Activated B cell treated with CpG ODN at 0.5 μM for 24 hours (primary cell): ENCODE results near the gene IL9R. TPM values are rescaled to one million over a fixed set of nuclear protein-coding genes. Genes with fewer than 3 reads are reported as not detected.
"Not testable (repeated sequence)": the region's sequence is repeated elsewhere in the genome, so short reads cannot be mapped to it uniquely, and the experiment has no call there.

Experiments
- ATAC-seq: fragments of 200-7000 bp; cut with Tn5 transposase; one replicate; pipeline ENCODE4 v1.10.0; 2021; ENCODE audit warnings: low read depth, mild to moderate bottlenecking, moderate library complexity
- CTCF ChIA-PET: fragments of 350-600 bp; sonication (Branson Sonifier 250); formaldehyde crosslinking; loops from one replicate; lab custom pipeline; 2021; ENCODE audit warnings: antibody characterized with exemption; lab: Charles Lee
- POLR2A ChIA-PET: fragments of 350-600 bp; sonication (Branson Sonifier 250); formaldehyde crosslinking; loops from one replicate; lab custom pipeline; 2021; ENCODE audit warnings: antibody characterized with exemption; lab: Charles Lee
- DNase-seq: peaks from one replicate; pipeline ENCODE4 v3.0.0; 2022
- H3K27ac Mint-ChIP-seq: one replicate; pipeline ENCODE4 v1.8.0; 2020; ENCODE audit warnings: mixed read lengths
- H3K27me3 Mint-ChIP-seq: one replicate; pipeline ENCODE4 v1.8.0; 2021; ENCODE audit warnings: mixed read lengths
- H3K36me3 Mint-ChIP-seq: one replicate; pipeline ENCODE4 v1.8.0; 2021; ENCODE audit warnings: low read depth, mixed read lengths
- H3K4me1 Mint-ChIP-seq: one replicate; pipeline ENCODE4 v1.8.0; 2021; ENCODE audit warnings: mixed read lengths
- H3K4me3 Mint-ChIP-seq: one replicate; pipeline ENCODE4 v1.8.0; 2020; ENCODE audit warnings: mild to moderate bottlenecking, mixed read lengths
- H3K9me3 Mint-ChIP-seq: one replicate; pipeline ENCODE4 v1.8.0; 2020; ENCODE audit warnings: mixed read lengths
- intact Hi-C: fragments of 100-400 bp; cut with micrococcal nuclease; formaldehyde crosslinking; loops from one replicate; pipeline ENCODE4 v1.15.1; 2024
- total RNA-seq: library from RNA; stranded (reverse); gene quantifications from 2 replicates; pipeline ENCODE4 v1.2.3, GENCODE V29; 2022

Gene IL9R
- total RNA-seq, 1 donor from 2014 or later: 3.6 TPM

DNA sequence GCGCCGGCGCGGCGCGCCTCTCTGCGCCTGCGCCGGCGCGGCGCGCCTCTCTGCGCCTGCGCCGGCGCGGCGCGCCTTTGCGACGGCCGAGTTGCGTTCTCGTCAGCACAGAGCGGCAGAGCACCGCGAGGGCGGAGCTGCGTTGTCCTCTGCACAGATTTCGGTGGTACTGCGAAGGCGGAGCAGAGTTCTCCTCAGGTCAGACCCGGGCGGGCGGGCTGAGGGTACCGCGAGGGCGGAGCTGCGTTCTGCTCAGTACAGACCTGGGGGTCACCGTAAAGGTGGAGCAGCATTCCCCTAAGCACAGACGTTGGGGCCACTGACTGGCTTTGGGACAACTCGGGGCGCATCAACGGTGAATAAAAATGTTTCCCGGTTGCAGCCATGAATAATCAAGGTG is 31.8 kb downstream of the IL9R start:
- CTCF ChIA-PET, ATAC-seq, POLR2A ChIA-PET, DNase-seq, H3K27me3 Mint-ChIP-seq, H3K27ac Mint-ChIP-seq, H3K4me1 Mint-ChIP-seq, intact Hi-C loops, H3K36me3 Mint-ChIP-seq, H3K4me3 Mint-ChIP-seq, H3K9me3 Mint-ChIP-seq: not testable (repeated sequence)

DNA sequence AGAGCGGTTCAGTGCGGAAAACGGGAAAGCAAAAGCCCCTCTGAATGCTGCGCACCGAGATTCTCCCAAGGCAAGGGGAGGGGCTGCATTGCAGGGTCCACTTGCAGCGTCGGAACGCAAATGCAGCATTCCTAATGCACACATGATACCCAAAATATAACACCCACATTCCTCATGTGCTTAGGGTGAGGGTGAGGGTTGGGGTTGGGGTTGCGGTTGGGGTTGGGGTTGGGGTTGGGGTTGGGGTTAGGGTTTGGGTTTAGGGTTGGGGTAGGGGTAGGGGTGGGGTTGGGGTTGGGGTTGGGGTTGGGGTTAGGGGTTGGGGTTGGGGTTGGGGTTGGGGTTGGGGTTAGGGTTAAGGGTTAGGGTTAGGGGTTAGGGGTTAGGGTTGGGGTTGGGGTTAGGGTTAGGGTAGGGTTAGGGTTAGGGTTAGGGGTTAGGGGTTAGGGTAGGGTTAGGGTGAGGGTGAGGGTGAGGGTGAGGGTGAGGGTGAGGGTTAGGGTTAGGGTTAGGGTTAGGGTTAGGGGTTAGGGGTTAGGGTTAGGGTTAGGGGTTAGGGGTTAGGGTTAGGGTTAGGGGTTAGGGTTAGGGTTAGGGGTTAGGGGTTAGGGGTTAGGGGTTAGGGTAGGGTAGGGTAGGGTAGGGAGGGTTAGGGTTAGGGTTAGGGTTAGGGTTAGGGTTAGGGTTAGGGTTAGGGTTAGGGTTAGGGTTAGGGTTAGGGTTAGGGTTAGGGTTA is 32.4 kb downstream of the IL9R start:
- H3K27ac Mint-ChIP-seq, H3K9me3 Mint-ChIP-seq, DNase-seq, H3K4me1 Mint-ChIP-seq, ATAC-seq, H3K36me3 Mint-ChIP-seq, H3K4me3 Mint-ChIP-seq, POLR2A ChIA-PET, intact Hi-C loops, CTCF ChIA-PET, H3K27me3 Mint-ChIP-seq: not testable (repeated sequence)

- H3K9me3 Mint-ChIP-seq, H3K4me1 Mint-ChIP-seq, ATAC-seq, H3K36me3 Mint-ChIP-seq, POLR2A ChIA-PET, CTCF ChIA-PET, H3K27ac Mint-ChIP-seq, H3K4me3 Mint-ChIP-seq, H3K27me3 Mint-ChIP-seq, intact Hi-C loops: not testable (repeated sequence)
- peak; percentile 34 for DNase-seq
Measured at GRCh38 chrX:156030474-156030873, 33.0 kb downstream of the IL9R start.

Other genes with a start within 250 kb of the IL9R start
- 23.3 and 25.7 TPM in 2 replicates for gene VAMP7, start 116.4 kb upstream of the IL9R start, total RNA-seq